GM21360 (cell line): ENCODE measurements around the gene ECE1.
A peak's percentile ranks its signal among the peaks of the same experiment; 100 is the strongest.
"Not testable (repeated sequence)": the region's sequence is repeated elsewhere in the genome, so short reads cannot be mapped to it uniquely, and the experiment has no call there.

Experiments
- ATAC-seq: cut with Tn5 transposase; IDR thresholded peaks from one replicate; pipeline ENCODE4 v1.9.1; 2021; ENCODE audit warnings: mild to moderate bottlenecking, moderate library complexity; ENCODE audit not compliant: unreplicated experiment

Gene ECE1

GRCh38 chr1:21292984-21293536 is 2.8 kb upstream of the ECE1 start:
- peak; percentile 26 for ATAC-seq

DNA sequence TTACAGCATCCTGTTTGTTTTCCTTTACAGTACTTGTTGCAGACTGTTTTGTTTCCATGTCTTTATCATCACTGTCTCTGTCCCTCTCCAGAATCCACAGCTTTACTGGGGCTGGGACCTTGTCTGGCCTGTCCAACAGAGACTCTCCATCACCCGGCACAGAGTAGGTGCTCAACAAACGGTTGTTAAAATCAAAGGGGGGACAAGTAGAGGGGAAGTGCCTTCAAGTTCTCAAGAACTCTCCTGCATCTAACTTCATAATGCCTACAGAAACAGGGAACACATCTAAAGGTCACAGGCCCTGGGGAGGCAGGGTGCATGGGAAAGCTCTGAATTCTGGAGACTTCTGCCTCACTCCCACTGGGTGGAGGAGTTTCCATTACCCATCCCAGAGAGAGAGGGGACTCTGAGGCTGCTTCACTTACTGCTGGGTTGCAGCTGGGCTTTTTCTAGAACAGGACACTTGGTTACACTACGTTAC is 2.3 kb upstream of the ECE1 start:
- no peak for ATAC-seq

DNA sequence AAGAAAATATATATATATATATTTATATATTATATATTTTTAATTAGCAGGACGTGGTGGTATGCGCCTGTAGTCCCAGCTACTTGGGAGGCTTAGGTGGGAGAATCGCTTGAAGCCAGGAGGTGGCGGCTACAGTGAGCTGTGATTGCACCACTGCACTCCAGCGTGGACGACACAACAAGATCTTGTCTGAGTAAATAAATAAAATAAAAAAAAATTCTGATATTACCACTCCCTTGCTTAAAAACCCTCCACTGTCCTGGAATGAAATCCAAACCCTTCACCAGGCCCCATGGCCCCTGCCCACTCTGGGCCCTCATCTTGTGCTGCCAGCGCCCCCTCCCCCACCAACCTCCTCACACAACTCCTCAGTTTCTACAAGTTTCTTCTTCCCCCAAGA is 1.7 kb upstream of the ECE1 start:
- no peak for ATAC-seq

- no peak for ATAC-seq
These were observed 921 bp upstream of the ECE1 start for GRCh38 chr1:21291184-21291583.

GRCh38 chr1:21290546-21290944 is 282 bp upstream of the ECE1 start:
- no peak for ATAC-seq

GRCh38 chr1:21289127-21289526 is 1.1 kb downstream of the ECE1 start:
- no peak for ATAC-seq

GRCh38 chr1:21287905-21288514 is 2.3 kb downstream of the ECE1 start:
- ATAC-seq = no peak

- ATAC-seq = not testable (repeated sequence)
These were observed 4.9 kb downstream of the ECE1 start for GRCh38 chr1:21285386-21285785.

GRCh38 chr1:21285055-21285372 is 5.2 kb downstream of the ECE1 start:
- ATAC-seq = no peak

- no peak for ATAC-seq
These were observed 5.8 kb downstream of the ECE1 start for GRCh38 chr1:21284206-21285054.

DNA sequence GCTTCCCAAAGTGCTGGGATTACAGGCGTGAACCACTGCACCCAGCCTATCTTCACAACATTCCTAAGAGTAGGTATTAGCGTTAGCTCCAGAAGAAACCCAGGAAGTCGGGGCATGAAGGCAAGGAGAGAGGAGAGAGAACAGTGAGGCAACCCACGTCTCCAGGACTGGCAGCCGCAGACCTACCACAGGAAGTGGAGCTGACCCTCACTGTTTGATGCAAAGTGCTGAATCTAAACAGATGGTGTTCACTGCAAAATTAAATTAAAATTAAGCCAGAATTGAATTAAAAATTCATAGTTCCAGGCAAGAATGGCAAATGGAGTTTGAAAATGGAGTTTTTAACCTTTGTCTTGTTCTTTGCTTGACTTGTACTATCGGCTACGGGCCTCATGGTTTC is 6.7 kb downstream of the ECE1 start:
- no peak for ATAC-seq

DNA sequence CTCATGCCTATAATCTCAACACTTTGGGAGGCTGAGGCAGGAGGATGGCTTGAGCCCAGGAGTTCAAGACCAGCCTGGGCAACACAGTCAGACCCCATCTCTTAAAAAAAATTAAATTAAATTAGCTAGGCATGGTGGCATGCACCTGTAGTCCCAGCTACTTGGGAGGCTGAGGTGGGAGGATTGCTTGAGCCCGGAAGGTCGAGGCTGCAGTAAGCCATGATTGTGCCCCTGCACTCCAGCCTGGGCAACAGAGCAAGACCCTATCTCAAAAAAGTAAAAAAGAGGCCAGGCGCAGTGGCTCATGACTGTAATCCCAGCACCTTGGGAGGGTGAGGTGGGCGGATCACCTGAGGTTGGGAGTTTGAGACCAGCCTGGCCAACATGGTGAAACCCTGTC is 8.2 kb downstream of the ECE1 start:
- ATAC-seq = not testable (repeated sequence)

GRCh38 chr1:21280482-21280881 is 9.8 kb downstream of the ECE1 start:
- ATAC-seq = no peak

DNA sequence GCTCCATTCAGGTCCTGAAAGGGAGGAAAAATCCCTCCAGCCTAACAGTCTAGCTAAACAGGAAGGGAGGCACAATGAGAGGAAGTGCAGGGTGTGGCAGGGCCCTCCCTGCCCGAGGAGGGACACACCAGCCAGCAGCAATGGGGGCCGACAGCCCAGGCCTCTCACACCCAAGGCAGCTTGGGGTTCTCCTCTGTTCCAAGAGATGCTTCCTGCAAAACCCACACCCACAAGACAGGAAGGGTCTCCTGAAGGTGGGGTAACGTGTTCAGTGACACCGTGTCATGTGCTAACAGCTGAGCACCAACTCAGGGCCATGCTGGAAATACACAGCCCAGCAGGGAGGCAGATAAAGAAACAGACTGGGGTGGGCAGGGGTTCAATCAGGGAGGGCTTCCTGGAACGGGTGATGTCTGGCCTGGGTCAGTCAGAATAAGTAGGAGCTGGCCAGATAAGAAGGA is 10.2 kb downstream of the ECE1 start:
- ATAC-seq = no peak

DNA sequence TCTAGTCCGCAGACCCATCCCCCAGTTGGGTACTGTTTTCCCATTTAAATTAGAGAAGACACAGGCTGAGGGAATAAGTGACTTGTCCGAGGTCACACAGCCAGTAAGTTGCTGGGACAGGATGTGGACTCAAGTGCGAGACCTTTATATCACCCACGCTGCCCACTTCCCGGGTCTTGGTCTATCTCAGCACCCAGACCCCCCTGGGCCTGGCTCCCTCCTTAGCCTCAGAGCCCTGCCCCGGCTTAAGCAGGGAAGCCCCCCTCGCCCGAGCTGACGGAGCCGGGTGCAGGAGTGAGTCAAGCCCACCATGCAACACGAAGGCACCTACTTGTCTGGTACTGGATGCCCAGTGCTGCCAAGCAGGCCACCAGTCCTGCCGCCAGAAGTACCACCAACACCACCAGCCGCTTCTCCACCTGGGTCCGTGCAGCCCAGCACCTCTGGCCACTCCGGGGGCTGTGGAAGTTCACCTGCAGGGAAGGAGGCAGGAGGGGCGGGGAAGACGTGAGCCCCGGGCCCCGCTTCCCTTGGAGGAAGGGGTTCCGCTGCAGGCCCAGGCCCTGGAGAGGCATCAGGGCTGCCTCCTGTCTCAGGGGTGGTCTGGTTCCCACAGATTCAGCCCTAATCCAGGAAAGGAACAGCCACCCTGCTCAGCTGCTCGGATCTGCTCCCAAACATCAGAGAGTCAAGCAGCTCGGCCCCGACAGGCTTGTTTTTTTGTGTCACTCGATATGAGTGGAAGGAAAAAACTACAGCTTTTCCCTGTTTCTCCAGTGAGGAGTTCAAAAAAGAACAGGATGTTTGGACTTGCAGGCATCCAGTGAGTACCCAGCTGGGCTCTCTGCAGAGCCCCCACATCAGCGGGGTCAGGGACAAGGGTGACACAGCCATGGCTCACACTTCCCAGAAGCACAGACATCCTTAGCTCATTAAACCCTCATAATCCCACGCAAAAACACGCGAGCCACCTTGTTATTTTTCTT is 11.1 kb downstream of the ECE1 start:
- no peak for ATAC-seq

GRCh38 chr1:21278208-21278859 is 11.9 kb downstream of the ECE1 start:
- ATAC-seq = no peak

- ATAC-seq = no peak
These were observed 13.1 kb downstream of the ECE1 start for GRCh38 chr1:21277180-21277579.

GRCh38 chr1:21272540-21272939 is 17.7 kb downstream of the ECE1 start:
- ATAC-seq = no peak

DNA sequence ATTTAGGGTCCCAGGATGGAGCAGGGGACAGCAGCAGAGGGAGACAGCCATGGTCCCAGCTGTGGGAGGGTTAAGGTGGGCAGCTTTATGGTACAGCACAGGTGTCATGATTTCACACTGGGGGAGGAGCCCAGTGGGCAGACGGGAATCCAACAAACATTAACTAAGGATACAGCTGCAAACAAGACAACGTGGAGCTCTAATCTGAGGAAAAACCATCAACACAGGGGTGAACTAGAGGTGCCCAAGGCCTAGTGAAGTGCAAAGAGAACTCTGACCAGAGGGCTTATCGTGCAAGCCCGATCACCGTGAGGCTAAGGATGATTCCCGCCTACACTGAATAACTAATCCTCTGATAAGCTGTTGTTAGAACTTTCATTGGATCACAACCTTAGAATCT is 18.7 kb downstream of the ECE1 start:
- ATAC-seq = no peak

- ATAC-seq = no peak
These were observed 20.1 kb downstream of the ECE1 start for GRCh38 chr1:21270086-21270689.
